Stimulated activated CD4-positive, alpha-beta T cell treated with anti-CD3 and anti-CD28 coated beads, Interleukin-2, amount 100 ng/mL, for 48 hours (primary cell): ENCODE results near the gene KNOP1.
A peak's percentile ranks its signal among the peaks of the same experiment; 100 is the strongest.

ENCODE experiments used
- DNase-seq, 2 donors: peaks; one replicate each; pipeline ENCODE4 v3.0.0-alpha.2; 2020

KNOP1 gene

DNA sequence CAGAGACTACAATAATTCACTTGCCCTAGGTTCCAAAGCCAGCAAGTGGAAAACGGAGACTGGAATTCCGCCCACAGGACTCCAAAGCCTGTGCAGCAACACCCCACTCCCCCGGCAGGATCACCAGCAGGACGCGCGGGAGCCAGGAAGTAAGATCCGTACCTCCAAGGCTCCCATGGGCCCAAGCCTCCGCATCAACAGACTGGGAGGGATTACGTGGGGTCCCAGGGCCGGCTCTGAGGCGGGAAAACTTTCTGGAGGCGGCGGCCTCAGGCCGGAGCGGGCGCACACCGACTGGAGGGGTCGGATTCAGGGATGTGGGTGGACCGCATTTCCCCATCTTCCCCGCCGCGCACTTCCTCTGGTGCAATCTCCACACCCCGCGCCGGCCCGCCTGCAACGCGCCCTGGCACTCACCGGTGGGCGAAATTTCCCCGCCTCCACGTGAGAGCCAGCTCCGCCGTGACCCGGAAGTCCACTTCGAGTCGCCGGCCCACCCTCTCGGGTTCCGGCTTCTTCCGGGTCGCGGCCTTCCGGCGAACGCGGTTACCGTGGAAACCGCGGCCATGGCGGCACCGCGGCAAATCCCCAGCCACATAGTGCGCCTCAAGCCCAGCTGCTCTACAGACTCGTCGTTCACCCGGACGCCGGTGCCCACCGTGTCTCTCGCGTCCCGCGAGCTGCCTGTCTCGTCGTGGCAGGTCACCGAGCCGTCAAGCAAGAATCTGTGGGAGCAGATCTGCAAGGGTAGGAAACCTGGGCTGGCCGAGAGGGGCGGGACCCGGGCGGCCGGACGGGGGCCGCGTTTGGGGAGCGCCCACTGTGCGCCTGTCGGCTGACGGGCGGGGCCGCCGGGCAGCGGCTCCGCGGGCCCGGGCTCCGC lies at the start of gene KNOP1, which contains the start of gene IQCK:
Gene KNOP1, minus strand, starts transcription at position 487 of the 883 bp plus-strand sequence. CDS start 3,192 bp downstream, outside the sequence.
Gene IQCK, plus strand, starts transcription at position 531 of the 883 bp plus-strand sequence. Its CDS starts 36 bp downstream, at position 567.
- peak; percentile 81 to 82 for DNase-seq

DNA sequence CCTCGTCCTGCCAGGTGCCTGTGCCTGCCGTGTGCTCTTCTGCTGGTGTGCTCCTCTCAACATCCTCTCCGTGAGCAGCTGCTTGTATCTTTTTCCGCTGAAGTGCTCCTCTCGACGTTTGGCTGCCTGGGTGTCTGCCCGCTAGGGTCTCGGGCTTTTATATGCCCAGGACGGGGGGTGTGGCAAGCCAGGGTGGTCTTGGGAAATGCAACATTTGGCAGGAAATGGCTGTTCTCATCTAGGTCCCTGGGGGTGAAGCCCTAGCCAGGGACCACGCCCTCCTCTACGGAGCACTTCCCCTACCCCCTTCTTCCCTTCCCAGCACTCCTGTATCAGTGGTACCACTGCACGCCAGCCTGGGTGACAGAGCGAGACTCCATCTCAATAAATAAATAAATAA lies 49.5 kb upstream of the KNOP1 start:
- no peak for DNase-seq

- no peak for DNase-seq
Measured at GRCh38 chr16:19766988-19767387, 49.0 kb upstream of the KNOP1 start.

- DNase-seq, result no peak
Measured at GRCh38 chr16:19766554-19766884, 48.5 kb upstream of the KNOP1 start.

GRCh38 chr16:19765860-19766553 lies 48.0 kb upstream of the KNOP1 start:
- DNase-seq, result no peak

DNA sequence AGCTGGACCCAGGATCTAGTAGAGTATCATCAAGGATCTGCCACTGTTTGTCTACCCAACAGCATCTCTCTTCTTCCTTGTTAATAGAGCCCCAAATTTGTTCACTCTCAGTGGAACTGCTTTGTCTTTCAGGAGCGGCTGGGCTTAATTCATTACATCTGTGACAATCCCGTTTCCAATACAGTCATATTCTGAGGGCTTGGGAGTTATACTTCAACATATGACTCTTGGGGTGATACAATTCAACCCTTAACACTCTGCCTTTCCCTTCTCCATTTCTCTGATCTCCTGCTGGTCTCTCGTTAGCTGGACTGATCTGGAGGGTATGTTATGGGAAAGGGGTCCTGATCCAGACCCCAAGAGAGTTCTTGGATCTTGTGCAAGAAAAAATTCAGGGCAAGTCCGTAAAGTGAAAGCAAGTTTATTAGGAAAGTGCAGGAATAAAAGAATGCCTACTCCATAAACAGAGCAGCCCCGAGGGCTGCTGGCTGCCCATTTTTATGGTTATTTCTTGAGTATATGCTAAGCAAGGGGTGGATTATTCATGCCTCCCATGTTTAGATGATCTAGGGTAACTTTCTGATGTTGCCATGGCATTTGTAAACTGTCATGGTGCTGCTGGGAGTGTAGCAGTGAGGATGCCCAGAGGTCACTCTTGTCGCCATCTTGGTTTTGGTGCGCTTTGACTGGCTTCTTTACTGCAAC lies 42.5 kb upstream of the KNOP1 start:
- no peak for DNase-seq

GRCh38 chr16:19757762-19758595 lies 40.0 kb upstream of the KNOP1 start:
- no peak for DNase-seq

DNA sequence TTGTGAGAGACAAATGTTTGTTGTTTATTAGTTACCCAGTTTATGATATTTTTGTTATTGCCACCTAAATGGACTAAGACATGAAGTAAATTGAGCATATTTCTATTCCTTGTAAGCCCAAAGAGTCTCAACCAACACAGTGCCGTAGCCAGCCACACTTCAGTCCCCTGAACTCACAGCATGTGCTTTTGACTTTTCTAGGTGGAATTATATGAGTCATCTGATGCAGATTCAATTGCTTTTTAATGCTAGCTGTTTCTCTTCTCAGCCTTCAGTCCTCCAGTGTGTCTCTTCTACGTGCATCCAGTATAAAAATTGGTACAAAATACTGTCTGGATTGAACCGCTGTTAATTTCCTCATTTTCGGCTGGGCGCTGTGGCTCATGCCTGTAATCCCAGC lies 39.0 kb upstream of the KNOP1 start:
- DNase-seq, result no peak

GRCh38 chr16:19755268-19755667 lies 37.2 kb upstream of the KNOP1 start:
- DNase-seq, result no peak

DNA sequence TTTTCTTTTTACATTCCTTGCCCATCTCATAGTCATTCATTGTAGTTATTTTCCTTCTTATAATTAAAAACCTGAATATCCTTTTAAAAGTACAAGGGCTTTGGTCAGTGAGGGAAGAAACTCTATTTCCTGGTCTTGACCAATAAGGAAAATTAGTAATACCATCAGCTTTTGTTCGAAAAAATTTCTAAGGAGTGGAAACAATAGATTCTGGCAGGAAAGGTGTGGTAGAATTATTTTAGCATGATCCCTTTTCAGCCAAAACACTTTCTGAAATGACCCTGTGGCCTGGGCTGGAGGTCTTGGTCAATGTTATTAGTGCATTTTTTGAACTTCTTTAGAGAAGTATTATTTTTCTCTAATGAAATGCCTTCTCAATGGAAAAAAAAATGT lies 36.6 kb upstream of the KNOP1 start:
- DNase-seq, result no peak

DNA sequence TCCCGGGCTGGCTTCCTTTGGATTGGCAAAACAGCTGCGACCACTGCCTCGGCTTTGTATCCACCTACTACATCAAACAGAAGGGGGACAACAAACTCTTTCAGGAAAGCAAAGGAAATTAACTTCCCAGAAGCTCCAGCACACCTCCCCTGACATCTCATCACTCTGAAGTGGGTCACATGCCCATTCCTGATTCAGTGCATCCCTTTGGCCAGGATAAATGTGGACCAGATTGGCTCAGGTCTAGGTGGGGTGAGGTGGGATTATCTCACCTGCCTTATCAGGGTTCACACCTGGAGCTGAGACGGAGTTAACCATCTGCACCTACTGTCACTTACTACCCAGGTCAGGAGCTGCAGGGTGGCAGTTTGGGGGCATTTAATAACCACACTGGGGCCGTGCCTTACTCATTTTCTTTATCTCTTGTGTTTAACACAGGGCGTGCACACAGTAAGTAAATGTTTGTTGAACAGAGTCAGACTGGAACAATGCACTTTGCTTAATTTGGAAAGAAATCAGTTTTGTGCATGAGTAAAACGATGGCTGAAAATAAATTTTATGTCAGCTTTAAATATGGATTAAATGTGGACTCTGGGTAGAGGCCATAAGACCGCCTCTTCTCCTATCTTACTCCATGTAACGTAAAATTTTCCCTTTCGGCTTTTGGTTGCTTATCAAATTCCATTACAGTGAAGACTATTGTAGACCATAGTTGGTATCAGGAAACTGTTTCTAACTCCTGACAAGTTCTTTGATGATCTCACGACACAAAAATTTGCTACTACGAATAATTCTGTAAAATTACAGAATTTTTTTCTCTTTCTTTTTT lies 36.0 kb upstream of the KNOP1 start:
- DNase-seq, result no peak

GRCh38 chr16:19751478-19752385 lies 33.7 kb upstream of the KNOP1 start:
- no peak for DNase-seq

GRCh38 chr16:19749571-19750080 lies 31.6 kb upstream of the KNOP1 start:
- no peak for DNase-seq

DNA sequence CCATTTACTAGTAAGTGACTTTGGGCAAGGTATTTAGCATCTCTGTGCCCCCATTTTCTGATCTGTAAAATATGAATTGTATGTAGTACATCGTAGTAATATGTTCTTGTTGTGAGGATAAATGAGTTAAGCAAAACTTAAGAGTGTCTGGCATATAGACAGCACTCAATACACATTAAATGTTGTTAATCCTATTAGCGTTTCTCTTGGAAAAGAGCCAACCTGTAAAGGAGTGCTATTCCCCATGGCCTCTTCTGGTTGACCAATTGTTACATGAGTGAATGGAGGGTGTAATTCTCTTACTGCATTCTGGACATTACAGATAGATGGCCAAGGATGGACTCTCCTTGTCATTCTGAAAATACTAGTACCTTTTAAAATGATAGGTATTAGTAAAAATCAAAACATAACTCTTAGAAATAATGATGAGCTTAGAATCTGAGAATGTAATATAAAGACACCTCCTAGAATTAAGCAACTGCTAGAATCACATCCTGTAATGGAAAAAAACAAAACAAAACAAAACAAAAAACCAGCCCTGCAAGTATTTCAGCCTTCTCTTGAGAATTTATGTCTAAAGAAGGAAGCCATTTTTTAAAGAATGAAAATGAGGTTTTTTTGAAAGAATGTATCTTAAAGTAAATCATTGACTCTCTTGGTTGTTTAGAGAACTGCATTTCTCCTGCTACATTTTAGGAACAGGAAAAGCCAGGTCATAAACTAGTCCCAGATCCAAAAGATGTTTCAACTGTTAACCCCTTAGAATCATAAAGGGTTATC lies 30.6 kb upstream of the KNOP1 start:
- DNase-seq, result no peak

- no peak for DNase-seq
Measured at GRCh38 chr16:19746561-19746960, 28.5 kb upstream of the KNOP1 start.

- DNase-seq, result no peak
Measured at GRCh38 chr16:19745286-19746010, 27.4 kb upstream of the KNOP1 start.

DNA sequence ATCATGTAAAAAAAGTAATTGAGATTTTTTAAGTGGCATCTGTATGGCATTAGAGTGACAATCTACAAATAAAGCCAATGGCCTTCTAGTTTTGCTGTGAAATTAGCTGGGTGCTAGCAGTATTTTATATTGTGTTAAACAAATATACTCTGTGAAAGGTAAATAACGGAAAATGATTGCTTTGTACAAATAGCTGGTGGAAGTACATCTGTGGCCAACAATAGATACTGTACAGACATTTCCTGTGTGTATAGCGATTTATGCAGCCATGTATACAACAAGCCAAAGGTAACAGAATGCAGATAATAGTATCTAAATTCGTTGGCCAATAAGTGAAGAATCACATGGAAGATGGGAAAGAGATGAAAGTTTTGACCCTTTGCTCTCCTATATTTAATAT lies 26.6 kb upstream of the KNOP1 start:
- DNase-seq, result no peak

DNA sequence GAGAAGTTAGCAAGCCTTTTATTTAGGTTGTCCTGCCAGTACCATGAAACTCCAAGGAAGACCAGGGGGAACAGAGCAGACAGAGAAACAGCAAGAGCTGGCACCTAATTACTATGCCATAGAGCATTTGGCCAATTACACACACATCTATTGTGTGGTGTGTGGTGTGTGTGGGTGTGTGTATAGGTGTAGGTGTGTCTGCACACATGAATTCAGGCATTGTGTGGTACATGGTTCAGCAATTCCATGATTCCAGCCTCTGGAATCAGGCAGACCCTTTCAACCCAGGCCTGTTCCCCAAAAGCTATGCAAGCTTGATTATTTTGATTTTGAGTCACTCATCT lies 25.8 kb upstream of the KNOP1 start:
- no peak for DNase-seq

DNA sequence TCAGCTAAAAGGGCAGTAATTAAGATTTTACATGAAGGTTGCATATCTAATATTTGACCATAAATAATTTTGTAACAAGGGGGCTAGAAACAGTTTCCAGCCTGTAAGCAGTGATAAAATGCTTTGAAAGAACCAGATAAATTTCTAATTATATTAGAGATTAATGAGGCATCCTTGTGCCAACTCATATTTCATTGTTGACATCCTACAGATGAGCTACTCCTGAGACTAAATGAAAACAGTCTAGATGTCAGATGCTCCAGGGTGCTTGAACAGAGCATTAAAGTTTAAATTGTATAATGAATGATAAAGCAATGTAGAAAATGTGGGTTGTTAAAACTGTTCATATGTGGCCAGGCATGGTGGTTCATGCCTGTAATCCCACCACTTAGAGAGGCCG lies 23.3 kb upstream of the KNOP1 start:
- DNase-seq, result no peak
